ENCODE data around the gene OAS2.

Gene OAS2, protein sequence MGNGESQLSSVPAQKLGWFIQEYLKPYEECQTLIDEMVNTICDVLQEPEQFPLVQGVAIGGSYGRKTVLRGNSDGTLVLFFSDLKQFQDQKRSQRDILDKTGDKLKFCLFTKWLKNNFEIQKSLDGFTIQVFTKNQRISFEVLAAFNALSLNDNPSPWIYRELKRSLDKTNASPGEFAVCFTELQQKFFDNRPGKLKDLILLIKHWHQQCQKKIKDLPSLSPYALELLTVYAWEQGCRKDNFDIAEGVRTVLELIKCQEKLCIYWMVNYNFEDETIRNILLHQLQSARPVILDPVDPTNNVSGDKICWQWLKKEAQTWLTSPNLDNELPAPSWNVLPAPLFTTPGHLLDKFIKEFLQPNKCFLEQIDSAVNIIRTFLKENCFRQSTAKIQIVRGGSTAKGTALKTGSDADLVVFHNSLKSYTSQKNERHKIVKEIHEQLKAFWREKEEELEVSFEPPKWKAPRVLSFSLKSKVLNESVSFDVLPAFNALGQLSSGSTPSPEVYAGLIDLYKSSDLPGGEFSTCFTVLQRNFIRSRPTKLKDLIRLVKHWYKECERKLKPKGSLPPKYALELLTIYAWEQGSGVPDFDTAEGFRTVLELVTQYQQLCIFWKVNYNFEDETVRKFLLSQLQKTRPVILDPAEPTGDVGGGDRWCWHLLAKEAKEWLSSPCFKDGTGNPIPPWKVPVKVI

DNA sequence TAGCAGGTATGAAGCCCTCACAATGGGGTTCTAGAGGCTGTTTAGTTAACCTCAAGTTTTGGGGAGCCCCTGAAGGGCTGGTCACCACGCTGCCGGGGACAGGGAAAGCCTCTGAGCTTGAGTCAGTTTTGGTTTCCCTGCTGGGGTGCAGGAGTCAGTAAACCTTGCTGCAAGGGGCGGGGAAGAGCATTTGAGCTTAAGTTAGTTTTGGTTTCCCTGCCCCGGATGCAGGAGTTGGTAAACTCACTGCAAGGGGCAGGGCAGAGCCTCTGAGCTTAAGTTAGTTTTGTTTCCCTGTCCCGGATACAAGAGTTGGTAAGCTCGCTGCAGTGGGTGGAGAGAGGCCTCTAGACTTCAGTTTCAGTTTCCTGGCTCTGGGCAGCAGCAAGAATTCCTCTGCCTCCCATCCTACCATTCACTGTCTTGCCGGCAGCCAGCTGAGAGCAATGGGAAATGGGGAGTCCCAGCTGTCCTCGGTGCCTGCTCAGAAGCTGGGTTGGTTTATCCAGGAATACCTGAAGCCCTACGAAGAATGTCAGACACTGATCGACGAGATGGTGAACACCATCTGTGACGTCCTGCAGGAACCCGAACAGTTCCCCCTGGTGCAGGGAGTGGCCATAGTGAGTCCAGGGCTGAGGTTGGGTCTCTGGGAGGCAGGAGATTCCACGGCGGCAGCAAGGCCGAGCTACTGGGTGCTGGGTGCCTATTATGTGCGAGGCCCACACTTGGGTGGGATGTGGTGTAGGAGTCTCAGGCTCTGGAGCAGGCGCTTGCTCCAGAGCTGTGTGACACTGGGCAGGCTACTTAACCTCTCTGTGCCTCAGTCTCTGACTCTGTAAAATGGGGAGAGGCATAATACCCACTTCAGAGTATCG, at the start of gene OAS2:
Gene OAS2, plus strand, starts transcription at position 357 of the 878 bp plus-strand sequence. Its CDS starts 90 bp downstream, at position 447.
- H3K27ac ChIP-seq = no peak within 1 kb of the TSS
- no peak for TF ChIP-seq ZFX (IDR thresholded peaks at IDR 0.05)
- TF ChIP-seq, protein P1, sequence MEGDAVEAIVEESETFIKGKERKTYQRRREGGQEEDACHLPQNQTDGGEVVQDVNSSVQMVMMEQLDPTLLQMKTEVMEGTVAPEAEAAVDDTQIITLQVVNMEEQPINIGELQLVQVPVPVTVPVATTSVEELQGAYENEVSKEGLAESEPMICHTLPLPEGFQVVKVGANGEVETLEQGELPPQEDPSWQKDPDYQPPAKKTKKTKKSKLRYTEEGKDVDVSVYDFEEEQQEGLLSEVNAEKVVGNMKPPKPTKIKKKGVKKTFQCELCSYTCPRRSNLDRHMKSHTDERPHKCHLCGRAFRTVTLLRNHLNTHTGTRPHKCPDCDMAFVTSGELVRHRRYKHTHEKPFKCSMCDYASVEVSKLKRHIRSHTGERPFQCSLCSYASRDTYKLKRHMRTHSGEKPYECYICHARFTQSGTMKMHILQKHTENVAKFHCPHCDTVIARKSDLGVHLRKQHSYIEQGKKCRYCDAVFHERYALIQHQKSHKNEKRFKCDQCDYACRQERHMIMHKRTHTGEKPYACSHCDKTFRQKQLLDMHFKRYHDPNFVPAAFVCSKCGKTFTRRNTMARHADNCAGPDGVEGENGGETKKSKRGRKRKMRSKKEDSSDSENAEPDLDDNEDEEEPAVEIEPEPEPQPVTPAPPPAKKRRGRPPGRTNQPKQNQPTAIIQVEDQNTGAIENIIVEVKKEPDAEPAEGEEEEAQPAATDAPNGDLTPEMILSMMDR (conservative IDR thresholded peaks at IDR 0.05) = no peak

DNA sequence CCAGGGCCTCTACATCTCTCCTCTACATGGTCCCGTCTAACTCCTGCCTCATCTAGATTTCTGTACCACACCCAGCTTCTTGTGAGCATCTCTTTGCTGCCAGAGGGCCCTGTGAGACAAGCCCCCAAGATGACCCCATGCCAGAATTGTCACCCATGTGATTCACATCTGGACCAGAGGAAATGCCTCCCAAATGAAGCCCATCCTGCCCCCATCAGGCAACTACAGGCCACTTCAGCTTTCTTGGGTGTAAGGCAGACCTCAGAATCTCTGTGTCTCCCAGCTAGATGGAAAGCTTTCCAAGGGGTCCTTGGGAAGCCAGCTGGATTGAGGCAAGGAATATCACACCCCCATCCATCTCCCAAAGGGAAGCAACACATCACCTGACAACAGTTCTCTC, 49.3 kb upstream of the OAS2 start:
- no peak overlapping the region for H3K27ac ChIP-seq
- TF ChIP-seq ZFX (IDR thresholded peaks at IDR 0.05) = no peak
- TF ChIP-seq, protein P1 (conservative IDR thresholded peaks at IDR 0.05) = no peak

DNA sequence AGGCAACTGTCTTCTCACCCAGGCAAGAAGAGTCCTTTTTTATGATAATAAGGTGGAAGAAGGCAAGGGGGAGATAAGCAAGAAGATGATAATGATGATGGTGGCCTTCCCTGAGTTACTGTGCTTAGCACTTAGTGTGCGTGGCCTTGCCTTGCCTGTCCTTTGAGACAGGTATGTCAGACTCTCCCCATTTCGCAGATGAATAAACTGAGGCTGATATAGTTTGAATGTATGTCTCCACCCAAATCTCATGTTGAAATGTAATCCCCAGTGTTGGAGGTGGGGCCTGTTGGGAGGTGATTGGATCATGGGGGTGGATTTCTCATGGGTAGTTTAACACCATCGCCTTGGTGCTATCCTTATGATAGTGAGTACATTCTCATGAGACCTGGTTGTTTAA, 48.6 kb upstream of the OAS2 start:
- TF ChIP-seq, protein P1 (conservative IDR thresholded peaks at IDR 0.05) = no peak
- TF ChIP-seq ZFX (IDR thresholded peaks at IDR 0.05) = no peak
- no peak overlapping the region for H3K27ac ChIP-seq

DNA sequence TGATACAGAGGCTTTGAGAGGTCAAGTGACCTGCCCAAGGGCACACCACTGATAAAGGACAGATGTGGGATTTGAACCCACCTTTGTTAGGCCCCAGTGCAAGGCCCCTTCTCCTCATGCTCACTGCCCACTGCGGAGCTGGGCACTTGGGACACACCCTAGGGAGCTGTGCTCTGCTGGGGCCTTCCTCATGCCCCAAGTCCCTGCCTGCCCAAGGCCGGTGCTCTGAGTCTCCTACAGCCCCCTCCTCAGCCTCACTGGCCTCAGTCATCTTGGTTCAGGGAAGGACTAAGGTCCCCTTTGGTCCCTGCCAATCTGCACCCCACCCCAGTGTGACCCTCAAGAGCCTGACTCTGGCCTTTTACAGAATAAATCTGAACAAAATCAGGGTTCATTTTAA, 48.0 kb upstream of the OAS2 start:
- TF ChIP-seq, protein P1 (conservative IDR thresholded peaks at IDR 0.05) = no peak
- no peak for TF ChIP-seq ZFX (IDR thresholded peaks at IDR 0.05)
- H3K27ac ChIP-seq = no peak overlapping the region

DNA sequence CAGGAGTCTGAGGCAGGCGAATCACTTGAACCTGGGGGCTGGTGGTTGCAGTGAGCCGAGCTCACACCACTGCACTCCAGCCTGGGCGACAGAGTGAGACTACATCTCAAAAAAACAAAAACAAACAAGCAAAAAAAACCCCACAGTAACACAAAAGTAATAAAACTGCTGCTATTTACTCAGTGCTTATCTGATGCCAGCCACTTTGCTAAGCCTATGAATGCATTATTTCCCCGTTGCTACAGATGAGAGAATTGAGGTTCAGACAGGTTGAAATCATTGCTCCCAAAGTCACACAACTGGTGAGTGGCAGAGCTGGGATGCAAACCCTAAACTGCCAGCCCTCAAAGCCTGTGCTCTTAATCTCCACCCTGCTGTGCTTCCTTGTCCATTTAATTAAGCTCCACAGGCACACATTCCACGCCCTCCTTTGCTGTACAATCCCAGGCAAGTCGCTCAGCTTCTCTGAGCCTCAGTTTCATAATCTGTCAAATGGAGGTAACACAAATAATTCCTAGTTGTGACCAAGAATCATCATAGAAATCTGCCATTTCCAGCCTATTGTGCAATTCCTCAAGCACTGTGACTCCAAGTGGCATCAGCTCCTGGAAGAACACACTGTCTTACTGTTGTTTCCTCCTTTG, 45.7 kb upstream of the OAS2 start:
- H3K27ac ChIP-seq = peak overlapping the region; percentile 26
- TF ChIP-seq, protein P1 (conservative IDR thresholded peaks at IDR 0.05) = no peak
- TF ChIP-seq ZFX (IDR thresholded peaks at IDR 0.05) = no peak

DNA sequence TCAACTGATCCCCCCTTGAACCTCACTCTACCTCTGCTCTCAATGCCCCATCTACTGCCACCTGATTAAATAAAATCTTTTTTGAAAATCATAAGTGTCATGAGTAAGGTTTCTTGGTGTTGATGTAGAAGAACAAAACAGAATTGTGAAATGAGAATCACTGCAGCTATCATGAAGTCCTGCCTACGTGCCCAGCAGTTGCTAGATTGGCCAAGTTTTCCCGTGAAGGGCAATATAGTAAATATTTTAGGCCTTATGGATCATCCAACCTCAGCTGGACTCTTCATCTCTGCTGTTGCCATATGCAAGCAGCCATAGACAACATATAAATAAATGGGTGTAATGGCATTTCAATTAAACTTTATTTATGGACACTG, 45.2 kb upstream of the OAS2 start:
- H3K27ac ChIP-seq = no peak overlapping the region; the same call in 1 of the 2 replicates
- no peak for TF ChIP-seq ZFX (IDR thresholded peaks at IDR 0.05)
- TF ChIP-seq, protein P1 (conservative IDR thresholded peaks at IDR 0.05) = no peak

Data from C4-2B (cell line).